ENCODE data around the gene ORC3.

GRCh38 chr6:87543696-87544473 is 46.0 kb upstream of the ORC3 start:
- TF ChIP-seq POLR2A (IDR thresholded peaks at IDR 0.05) = no peak
- no peak for TF ChIP-seq CTCF (IDR thresholded peaks at IDR 0.05)
- TF ChIP-seq EP300 (IDR thresholded peaks at IDR 0.05) = no peak
